ENCODE results near the gene LPIN1.

DNA sequence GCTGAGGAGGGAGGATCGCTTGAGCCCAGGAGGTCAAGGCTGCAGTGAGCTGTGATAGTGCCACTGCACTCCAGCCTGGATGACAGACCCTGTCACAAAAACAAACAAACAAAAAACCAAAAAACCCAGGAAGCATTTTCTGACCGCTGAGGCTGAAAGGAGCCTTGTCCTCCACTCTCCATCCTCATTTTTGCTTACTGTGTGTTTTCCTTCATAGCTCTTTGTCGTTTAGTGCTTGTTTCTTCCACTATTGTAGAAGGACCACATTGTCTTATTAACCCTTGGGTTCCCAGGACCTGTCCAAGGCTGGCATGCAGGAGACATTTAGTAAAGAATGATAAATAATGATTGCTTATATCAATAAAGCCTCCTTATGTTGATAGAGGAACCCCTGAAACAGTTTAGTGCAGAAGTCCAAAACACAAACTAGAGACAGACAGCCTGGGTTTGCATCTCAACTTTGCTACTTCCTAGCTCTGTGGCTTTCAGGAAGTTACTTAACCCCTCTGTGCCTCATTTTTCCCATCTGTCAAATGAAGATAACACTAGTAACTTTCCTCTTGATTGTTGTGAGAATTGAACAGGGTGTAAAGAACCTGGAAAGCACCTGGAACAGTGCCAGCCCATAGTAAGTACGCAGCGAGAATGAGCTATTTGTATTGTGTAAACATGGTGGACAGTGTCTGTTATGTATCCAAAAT lies 126.0 kb downstream of the LPIN1 start:
- TF ChIP-seq, protein P1, sequence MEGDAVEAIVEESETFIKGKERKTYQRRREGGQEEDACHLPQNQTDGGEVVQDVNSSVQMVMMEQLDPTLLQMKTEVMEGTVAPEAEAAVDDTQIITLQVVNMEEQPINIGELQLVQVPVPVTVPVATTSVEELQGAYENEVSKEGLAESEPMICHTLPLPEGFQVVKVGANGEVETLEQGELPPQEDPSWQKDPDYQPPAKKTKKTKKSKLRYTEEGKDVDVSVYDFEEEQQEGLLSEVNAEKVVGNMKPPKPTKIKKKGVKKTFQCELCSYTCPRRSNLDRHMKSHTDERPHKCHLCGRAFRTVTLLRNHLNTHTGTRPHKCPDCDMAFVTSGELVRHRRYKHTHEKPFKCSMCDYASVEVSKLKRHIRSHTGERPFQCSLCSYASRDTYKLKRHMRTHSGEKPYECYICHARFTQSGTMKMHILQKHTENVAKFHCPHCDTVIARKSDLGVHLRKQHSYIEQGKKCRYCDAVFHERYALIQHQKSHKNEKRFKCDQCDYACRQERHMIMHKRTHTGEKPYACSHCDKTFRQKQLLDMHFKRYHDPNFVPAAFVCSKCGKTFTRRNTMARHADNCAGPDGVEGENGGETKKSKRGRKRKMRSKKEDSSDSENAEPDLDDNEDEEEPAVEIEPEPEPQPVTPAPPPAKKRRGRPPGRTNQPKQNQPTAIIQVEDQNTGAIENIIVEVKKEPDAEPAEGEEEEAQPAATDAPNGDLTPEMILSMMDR (conservative IDR thresholded peaks at IDR 0.05; ENCODE audit: low read depth, low read length), result no peak
- TF ChIP-seq EZH2 (IDR thresholded peaks at IDR 0.05; ENCODE audit: borderline replicate concordance, low read depth, low read length, poor library complexity, severe bottlenecking), result no peak
